NCI-H2196 treated with DMSO at 0.1 percent for 48 hours (cell line): ENCODE measurements around the gene CACNA1D.

ENCODE experiments used
- DNase-seq: peaks from one replicate; lab custom pipeline; 2025; ENCODE audit not compliant: unreplicated experiment; lab: John Stamatoyannopoulos, UW

Gene CACNA1D

DNA sequence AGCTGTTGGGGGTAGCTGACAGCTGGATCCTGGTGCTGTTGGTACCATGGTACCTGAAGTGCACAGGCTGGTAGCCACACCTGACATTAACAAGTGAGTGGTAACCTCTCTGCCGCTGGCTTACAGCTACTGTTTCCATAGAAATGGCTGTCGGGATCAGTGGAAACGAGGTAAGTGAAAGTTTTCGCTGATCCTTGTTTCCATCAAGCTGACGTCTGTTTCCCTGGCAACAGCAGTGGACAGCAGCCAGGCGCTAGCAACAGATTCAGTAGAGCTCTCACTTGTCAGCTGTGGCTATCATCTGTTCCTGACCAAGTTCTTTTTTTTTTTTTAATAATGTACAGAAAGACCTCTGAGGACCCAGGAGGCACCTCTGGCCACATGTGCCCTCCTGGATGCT is 185.6 kb downstream of the CACNA1D start:
- DNase-seq, result peak; percentile 23

DNA sequence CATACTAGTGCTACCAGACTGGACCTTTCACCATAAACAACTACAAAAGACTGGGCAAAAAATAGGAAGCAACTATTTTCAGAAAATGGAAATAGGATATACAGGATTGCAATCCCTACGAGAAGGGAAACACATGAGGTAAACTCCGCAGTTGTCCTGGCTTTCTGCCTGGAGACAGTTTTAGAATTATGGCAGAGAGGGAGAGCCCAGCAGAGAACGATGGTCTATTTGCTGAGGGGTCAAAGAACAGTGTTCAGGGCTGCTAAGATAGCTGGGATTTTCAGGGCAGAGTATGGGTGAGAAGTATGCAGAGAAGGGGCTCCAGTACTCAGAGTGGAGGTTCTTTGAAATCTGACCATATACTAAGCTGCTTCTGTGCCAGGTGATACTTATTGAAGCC is 188.4 kb downstream of the CACNA1D start:
- no peak for DNase-seq

GRCh38 chr3:53688066-53688465 is 193.7 kb downstream of the CACNA1D start:
- DNase-seq, result no peak

DNA sequence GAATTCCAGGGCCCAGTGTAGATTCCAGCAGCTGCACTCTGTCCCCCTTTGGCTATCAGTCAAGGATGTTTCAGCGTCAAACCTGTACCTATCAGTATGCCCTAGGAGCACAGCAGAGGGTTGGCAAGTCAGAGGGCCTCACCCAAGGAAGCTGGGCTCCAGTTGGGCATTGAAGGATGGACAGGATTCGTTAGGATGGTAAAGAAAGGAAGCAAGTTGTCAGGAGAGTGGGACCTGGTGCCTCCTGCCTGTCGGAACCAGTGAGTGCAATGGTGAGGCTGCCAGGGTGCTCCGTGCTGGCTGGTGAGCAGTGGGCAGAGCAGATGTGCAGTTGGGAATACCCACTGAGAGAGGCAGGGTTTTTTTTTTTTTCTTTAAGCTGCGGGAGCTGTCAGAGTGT is 194.6 kb downstream of the CACNA1D start:
- DNase-seq, result no peak

GRCh38 chr3:53689681-53690080 is 195.3 kb downstream of the CACNA1D start:
- DNase-seq, result no peak

DNA sequence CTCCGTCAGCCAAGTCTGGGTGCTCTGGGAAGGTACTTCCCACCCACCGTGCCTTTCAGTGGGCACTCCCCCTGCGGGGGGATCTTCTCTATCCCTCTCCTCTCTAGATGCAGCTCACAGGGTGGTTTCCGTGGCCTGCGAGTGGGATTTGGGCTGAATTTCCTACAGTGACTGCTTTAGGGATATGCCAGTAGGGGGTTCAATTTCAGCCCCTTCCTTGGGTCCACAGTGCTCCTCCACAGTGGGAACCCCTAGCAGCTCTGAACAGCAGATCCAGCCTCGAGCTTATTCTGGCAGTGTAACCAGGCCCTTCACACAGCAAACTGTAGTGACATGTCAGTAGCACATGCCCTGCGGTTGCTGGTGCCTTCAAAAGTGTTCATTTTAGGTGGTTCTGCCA is 196.1 kb downstream of the CACNA1D start:
- no peak for DNase-seq

DNA sequence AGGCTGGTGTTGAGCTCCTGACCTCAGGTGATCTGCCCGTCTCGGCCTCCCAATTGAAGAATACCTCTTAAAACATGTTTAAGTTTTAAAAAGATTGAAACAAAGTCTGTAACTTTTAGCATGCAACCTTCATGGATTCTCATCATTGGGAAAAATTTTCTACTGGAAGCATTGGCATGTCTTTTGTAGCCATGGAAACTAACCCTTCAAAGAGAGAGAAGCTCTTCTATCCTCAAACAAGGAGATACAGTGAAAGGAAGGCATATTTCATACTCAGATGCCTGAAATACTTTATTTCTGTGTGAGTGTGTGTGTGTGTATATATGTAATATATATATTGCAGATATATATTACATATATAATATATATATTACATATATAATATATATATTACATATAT is 196.9 kb downstream of the CACNA1D start:
- no peak for DNase-seq

DNA sequence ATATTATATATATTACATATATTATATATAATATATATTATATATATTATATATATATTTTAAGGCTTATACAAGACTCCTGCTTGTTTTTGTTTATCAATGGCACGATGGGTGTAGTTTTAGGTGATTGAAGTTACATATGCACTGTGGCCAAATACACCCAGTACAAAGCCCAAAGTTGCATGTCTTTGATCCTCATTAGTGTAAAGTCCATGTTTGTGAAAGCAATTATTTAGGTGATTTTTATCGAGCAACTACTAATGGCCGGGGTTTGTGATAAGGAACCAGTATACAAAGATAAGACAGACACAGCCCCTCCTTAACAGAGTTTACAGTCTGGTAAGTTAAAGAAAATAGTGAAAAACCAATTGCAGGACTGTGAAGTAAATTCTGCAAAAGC is 197.5 kb downstream of the CACNA1D start:
- DNase-seq, result no peak

DNA sequence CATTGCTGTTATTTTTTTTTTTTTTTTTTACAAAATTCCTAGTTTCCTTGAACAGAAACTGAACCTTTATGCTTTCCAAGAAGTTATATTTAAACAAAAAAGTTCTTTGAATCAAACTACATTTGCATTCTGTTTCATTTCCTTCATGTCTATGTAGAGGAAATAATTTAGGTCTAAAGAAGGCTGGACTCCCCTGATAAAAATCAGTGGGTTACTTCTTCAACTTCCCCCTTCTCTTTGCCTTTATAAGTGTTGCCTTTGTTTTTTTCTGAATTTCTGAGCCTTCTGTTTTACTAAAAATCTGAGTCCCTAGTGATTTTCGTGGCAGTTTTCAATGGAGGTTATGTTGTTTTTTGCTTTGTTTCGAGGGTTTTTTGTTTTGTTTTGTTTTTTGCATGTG is 199.0 kb downstream of the CACNA1D start:
- DNase-seq, result no peak

DNA sequence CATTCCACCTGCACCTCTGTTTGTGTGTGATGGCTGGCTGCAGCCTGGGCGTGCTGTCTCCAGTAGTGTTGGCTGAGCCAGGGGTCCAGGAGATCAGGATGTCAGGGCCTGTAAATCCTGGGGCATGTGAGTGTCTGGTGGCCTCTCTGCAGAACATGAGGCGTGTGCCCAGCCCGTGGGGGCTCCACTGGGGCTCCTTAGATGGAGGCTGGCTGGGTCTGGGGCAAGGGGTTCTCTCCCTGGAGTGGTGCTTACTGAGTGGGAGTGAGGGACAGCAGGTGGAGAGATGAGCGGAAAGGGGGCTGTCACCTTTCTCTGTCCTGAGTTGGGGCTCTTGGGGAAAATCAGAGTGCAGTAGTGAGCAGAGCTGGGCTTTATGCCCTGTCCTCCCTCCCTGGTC is 199.6 kb downstream of the CACNA1D start:
- DNase-seq, result no peak

- DNase-seq, result no peak
Measured at GRCh38 chr3:53694666-53695323, 200.4 kb downstream of the CACNA1D start.

DNA sequence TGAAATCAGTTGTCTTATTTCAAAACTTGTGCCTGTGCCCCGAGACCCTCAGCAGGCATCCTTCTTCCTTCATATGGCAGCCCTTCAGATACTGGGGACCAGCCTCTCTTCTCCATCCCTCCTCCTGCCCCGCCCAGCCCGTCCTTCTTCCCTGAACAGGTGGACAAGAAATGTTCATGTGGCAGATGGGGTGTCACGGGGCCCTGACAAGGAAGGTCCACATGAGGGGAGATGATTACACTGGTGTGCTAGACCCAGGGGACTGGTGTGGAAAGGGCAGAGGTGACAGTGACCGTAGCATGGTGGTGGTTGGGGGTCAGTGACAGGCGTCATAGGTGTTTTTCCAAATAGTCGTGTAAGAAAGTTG is 200.9 kb downstream of the CACNA1D start:
- DNase-seq, result no peak

DNA sequence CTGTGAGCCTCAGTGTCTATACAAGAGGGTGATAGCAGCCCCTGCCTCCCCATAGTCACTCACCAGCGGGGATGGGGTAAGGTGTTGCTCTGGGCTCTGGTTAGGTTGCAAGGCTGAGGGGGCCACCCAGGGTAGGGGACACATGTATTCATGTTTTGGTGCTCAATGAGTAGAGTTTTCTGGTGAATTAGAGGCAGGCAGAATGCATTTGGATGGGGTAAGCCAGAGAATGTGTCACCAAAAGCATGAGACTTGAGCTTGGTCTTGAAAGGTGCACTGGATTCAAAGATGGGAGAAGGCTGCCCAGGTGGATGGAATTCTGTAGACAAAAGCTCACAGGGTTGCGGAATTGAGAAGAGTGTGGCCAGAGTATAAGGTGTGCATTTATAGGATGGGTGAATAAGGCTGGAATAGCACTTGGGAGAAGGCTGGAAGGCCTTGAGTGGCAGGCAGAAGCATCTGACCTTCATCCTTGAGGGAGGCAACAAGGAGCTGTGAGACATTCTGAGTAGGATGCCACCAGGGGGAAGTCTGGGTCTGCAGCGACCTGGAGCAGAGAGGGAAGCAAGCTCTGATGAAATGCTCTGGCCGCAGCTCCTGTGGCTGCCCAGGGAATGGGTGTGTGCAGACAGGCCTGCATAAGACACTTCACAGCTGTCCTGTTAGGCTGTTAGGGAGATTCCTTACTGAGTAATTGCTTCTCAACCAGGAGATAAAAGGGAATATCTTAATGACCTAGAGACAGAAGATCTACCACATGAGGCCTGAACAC is 202.2 kb downstream of the CACNA1D start:
- DNase-seq, result no peak

GRCh38 chr3:53700441-53700840 is 206.0 kb downstream of the CACNA1D start:
- no peak for DNase-seq

DNA sequence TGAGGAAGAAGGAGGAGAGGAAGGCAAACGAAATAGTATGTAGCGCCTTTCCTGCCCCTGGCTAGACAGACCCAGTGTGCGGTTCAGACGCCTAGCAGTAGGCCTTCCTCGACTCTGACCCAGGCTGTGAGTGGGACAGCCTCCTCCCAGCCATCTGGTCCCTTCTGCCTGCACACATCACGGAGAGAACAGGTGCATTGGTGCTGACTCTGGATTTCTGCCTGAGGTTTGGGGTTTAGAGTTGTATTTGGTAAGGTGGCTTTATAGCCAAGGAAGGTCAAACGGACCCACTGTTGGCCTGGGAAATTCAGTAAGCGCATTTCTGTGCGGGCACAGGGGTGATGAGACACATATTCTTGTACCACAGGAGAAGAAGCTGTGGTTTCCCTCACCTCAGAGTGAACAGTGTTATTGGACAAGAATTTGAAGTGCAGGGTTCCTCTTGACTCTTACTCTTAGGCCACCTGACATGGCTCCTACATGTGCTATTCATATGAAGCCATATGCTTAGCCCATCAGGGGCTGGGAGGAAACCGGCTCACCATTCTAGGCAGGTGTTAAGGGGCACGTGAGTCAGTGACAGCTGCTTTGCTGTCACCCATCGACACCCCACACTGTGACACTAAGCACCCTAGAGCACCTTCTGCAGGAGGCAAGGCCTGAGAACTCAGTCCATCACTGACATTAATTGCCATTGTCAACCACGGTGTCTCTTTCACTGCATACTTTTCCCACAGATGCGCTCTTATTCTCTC is 208.5 kb downstream of the CACNA1D start:
- no peak for DNase-seq

GRCh38 chr3:53703630-53704362 is 209.4 kb downstream of the CACNA1D start:
- DNase-seq, result no peak

- no peak for DNase-seq
Measured at GRCh38 chr3:53704363-53704725, 209.9 kb downstream of the CACNA1D start.

DNA sequence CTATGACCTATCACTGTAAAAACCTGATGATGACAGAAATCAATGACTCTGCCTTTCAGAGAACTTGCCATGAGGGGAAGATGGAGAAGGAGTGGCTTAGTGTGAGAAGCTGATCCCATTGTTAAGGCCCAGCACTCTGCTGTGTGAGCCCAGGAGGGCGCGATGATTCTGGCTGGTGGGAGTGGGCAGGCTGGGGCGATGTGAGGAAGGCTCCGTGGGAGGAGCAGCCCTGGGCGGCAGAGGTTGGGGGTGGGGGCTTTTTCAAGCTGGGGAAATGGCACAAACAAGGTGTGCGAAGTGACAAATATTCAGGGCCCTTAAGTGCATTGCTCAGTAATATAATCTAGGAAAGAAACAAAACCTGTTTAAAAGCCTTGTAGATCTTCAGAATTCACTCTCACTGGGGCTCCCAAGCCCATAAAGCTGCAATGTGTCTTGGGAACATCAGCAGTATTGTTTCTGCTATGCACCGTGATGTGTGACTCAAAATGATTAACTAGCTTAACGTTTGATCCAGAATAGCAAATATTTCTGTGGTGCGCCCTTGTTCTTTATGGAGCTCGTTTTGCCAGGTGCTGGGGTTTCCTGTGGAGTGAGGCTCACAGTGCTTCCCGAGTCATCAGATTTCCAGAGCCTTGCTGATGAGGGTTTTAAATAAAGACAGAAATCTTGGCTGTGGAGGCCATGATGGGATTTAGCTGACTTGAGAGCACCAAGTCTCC is 210.8 kb downstream of the CACNA1D start:
- no peak for DNase-seq

GRCh38 chr3:53705774-53706173 is 211.4 kb downstream of the CACNA1D start:
- DNase-seq, result no peak

GRCh38 chr3:53707222-53707621 is 212.8 kb downstream of the CACNA1D start:
- DNase-seq, result no peak
